Gastrocnemius medialis (tissue), 4 donors: ENCODE measurements around the gene FFAR4.

ENCODE experiments used
- POLR2A ChIP-seq, 2 donors: fragments of 450-650 bp; IDR thresholded peaks; one replicate each; pipeline ENCODE4 v1.6.1; 2017; ENCODE audit warnings: antibody characterized with exemption in 2 of 2, mild to moderate bottlenecking in 2 of 2, moderate library complexity in 2 of 2
- TF ChIP-seq, protein P1 (sequence below), 5 experiments: fragments of 450-650 bp in 3 of 5; fragments of 200-600 bp in 2 of 5; sonication (generic) in 2 of 5; IDR thresholded peaks in 4 of 5; conservative IDR thresholded peaks in 1 of 5; 1 replicate in 4 of 5; 2 replicates in 1 of 5; pipeline ENCODE4 v1.5.1; 2016 to 2019; ENCODE audit warnings: antibody characterized with exemption in 5 of 5, mild to moderate bottlenecking in 3 of 5, moderate library complexity in 3 of 5

GRCh38 chr10:93542358-93542791, 24.1 kb upstream of the FFAR4 start:
- no peak for TF ChIP-seq POLR2A (IDR thresholded peaks at IDR 0.05)
- TF ChIP-seq, protein P1, sequence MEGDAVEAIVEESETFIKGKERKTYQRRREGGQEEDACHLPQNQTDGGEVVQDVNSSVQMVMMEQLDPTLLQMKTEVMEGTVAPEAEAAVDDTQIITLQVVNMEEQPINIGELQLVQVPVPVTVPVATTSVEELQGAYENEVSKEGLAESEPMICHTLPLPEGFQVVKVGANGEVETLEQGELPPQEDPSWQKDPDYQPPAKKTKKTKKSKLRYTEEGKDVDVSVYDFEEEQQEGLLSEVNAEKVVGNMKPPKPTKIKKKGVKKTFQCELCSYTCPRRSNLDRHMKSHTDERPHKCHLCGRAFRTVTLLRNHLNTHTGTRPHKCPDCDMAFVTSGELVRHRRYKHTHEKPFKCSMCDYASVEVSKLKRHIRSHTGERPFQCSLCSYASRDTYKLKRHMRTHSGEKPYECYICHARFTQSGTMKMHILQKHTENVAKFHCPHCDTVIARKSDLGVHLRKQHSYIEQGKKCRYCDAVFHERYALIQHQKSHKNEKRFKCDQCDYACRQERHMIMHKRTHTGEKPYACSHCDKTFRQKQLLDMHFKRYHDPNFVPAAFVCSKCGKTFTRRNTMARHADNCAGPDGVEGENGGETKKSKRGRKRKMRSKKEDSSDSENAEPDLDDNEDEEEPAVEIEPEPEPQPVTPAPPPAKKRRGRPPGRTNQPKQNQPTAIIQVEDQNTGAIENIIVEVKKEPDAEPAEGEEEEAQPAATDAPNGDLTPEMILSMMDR (IDR thresholded peaks at IDR 0.05 in 4 of 5, conservative IDR thresholded peaks at IDR 0.05 in 1 of 5), result peak in 1 of 5 experiments; percentile 1
